HG03457 (cell line): ENCODE data around the gene IGSF21.

ENCODE experiments used
- ATAC-seq: cut with Tn5 transposase; IDR thresholded peaks from one replicate; pipeline ENCODE4 v1.9.1; 2021; ENCODE audit warnings: moderate number of reproducible peaks; ENCODE audit not compliant: unreplicated experiment

Gene IGSF21

DNA sequence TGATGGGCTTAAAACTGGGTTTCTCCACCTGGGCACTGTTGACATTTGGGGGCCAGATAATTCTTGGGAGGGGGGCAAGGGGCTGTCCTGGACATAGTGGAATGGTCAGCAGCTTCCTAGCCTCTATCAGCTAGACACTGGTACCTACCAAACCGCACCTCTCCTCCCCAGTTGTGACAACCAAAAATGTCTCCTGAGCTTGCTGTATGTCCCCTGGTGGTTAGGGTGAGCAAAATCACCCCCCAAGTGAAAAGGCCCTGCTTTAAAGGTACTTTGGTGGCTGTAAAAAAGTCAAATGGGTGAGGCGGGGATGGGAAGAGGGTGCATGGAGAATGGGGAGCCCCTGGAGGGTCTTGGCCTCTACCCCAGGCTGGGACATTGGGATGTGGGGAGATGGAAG is 182.0 kb downstream of the IGSF21 start:
- ATAC-seq = no peak

DNA sequence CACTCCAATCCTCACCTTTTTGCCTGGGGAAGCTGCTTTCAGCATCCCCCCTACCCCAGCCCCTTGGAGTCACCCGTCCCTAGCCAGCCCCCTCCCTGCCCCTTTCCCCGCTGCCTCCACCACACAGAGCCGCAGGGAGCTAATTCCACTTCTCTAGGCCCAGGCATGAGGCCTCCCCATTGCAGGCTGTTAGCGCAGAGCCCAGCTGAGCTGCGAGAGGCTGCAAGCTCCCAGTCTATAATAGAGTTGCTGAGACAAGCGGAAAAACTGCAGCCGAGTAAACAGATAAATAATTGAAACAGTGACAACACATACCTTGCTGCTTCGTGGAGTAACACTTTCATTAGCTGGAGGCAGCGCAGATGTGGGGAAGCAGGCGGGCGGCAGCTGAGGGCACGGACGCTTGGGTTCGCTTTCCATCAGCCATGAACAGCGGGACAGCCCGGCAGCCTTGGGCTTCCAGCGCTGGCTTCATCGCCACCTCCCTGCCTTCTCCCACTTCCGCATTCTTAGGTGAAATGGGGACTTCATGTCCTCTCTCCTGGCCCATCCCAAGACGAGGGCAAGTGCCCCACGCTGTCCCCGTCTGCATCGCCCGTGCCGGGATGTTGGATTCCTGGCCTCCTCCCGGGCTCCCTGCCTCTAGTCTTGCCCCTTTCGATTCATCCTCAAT is 183.3 kb downstream of the IGSF21 start:
- no peak for ATAC-seq

DNA sequence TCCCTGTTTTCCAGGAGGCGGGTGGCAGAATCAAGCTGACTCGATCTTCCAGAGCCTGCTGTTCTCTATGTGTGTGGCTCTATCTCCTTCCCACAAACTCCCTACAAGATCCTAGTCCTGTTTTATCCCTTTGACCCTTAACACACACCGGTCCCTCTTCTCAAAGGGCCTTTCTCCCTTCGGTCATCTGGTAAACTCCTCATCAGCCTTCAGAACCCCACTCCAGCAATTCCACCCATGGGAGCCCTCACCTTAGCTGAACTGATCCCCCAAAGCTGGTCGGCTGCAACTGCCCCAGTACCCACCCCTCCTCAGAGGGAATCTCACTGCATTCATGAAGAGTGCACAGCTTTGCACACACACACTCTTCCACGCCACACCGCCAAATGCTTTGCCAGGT is 184.9 kb downstream of the IGSF21 start:
- ATAC-seq = no peak

DNA sequence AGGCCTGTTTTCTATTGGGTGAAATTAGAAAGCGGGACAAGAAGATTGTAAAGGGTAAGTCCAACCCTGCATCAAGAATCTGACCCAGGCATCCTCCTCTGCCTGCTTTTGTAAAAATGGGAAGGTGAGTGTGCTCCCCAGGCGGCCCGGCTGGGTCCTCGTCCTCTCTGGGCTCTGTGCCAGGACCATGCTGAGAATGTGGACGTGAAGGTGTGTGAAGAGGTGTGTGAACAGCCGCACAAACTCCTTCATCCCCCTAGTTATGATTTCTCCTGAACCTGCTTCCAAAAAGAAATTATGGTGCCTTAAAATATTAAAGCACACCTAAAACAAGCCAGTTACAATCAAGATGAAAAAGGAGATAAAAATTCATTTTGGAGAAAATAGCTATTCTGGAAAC is 185.7 kb downstream of the IGSF21 start:
- no peak for ATAC-seq

DNA sequence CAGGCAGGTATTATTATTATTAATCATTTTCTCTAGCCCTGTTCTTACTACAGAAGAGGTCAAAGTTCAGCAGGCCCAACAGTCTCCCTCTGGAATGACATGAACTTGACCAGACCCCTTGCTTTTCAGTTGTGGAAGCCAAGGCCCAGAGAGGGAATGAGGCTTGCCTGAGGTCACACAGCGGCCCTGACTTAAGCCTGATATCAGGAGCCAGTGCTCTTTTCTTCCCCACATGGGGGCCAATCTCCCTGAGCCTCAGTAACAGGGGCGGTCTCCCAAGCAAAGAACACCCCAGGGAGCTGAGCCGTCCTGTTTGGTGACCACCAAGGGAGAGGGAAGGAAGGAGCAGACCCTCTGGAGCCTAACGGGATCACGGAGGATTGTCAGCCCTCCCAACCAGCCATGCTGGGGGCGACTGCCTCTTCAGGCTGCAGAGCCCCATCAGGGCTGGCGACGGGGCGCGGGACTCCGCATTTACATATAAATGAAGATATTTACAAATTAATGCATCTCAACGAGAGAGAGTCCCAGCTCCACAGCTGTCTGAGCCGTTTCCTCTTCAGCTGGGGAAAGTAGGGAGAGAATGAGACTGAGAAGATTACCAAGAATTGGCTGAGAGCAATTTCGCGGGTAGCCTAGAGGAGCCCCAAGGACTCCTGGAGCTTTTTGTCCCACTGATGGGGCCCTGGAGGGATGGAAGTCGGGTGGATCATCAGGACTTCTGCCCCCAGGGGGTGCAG is 187.0 kb downstream of the IGSF21 start:
- ATAC-seq = no peak

DNA sequence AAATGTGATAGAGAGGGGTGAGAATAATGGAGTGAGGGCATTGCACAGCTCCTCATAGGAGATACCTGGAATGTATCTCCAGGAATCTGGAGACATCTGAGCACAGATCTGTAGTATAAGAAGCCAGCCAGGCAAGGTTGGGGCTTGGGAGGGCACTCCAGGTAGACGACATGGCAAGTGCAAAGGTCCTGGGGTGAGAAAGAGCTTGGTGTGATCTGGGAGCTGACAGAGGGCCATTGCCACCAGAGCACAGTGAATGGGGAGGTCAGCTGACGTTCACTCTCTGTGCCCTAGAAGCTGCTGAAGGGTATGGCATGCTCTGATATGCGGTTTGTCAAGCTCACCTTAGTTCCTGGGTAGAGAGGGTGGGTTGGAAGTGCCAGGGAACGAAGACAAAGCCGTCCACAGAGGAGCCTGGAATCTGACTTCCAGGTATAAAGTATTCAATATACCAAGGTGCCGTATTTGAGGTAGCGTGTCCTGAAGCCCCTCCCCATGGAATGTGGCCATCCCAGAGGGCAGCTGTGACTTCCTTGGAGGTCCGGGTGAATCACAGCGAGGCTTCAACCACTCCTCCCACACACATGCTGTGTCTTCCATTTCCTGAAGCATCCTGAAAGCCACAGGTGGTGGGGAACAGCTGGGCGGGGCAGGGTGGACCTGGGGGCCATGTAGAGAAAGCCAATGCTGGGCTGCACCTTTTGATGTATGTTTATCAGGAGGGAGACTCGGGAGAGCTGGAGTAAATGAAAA is 190.5 kb downstream of the IGSF21 start:
- no peak for ATAC-seq

DNA sequence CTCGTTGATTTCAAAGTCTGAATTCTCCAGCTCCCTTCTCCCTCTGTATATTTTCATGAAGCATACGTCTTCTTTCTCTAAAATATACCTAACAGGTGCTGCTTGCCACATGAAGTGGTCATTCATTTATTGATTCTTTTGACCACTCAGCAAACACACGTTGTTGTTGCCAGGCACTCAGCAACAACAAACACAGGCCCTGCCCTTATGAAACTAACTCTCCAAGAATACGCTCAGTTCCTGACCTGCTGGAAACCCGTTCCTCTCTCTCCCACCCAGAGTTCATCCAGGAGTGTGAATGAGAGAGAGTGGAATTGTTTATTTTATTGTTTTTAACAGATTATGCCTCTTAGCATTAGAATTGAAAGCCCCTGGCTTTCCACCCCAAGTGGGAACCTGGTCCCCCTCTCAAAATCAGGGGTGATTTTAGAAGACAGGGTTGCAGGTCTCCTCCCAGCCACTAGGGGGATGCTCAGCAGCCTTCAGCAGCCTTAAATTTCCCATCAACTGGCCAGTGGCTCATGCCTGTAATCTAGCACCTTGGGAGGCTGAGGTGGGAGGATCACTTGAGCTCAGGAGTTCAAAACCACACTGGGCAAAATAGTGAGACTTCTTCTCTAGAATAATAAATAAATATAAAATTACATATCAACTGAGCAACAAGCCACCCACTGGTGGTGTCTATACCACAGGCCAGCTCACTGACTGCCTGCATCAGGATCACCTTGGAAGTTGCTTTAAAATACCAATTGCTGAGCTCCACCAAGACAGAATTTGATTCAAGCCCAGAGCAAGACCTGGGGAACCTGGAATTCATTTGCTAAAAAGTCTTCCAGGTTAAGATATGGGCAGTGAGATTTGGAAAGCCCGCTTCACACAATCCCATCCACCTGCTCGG is 192.1 kb downstream of the IGSF21 start:
- ATAC-seq = no peak

DNA sequence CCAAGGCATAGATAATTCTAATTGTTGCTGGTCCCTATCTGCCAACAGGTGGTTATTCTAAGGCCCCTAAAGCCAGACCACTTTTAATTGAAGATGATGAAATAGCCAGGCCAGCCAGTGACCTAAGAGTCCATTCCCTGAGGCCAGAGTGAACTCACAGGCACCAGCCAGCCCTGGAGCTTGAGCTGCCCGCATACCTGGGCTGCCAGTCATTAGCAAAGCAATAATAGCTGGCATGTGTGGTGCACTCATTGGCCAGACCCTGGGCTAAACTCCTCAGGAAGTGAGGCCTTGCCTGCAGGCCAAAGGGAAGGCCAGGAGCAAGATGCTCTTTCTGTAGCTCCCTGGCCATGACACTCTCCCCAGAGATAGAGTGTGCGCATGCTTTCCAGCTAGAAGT is 192.8 kb downstream of the IGSF21 start:
- no peak for ATAC-seq

DNA sequence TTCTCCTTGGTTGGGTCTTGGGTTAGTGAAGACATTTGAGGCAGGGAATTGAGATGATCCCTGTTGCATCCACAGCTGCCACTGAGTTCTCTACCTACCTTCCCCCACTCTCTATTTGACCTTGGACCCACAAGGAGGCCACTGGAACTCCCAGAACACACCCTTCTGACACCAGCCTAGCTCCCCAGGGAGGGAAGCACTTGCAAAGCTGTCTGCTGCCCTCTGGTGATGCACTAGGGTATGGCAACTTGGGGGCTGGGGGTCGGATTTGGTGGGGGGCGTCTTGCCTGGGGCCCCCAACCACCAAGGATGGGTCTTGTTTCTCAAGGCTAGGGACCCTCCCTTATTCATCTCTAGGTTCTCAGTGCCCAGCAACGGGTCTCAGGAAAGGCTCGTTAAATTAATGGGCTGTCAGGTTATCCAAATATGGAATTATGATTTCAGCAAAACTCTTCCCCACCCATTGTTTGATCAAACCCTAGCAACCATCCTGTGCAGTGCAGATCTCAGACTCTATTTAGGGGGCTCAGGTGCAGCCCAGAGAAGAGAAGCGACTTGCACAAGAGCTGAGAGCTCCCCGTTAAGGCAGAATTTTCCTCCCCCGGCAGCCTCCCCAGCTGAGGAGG is 195.3 kb downstream of the IGSF21 start:
- no peak for ATAC-seq

DNA sequence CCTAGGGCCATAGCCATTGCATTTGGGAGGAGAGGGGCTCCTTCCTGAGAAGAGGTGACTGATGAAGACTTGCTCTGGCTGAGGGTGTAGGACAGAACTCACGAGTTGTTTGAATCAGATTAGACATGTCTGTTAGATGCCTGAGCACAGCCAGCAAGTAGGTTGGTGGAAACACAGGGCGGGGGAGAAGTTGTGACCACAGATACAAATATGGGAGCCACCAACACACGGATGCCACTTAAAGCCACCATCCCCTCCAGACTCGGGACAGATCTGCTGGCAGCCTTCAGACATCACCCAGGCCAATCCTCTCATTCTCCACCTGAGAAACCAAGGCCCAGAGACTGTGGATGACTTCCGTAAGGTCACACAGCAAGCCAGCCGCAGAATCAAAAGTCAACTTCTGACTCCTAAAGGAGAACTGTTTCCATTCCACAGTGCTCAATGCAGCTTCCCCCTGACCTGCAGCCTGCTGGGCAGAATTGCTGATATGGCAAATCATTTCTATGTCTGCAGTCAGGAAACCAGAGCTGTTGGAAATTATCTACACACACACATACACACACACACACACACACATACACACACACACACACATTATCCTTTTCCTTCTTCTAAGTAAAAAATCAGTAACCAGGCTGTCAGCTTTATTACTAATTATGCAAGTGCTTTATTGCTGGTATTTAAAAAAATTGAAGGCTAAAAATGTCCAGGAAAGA is 196.7 kb downstream of the IGSF21 start:
- no peak for ATAC-seq

DNA sequence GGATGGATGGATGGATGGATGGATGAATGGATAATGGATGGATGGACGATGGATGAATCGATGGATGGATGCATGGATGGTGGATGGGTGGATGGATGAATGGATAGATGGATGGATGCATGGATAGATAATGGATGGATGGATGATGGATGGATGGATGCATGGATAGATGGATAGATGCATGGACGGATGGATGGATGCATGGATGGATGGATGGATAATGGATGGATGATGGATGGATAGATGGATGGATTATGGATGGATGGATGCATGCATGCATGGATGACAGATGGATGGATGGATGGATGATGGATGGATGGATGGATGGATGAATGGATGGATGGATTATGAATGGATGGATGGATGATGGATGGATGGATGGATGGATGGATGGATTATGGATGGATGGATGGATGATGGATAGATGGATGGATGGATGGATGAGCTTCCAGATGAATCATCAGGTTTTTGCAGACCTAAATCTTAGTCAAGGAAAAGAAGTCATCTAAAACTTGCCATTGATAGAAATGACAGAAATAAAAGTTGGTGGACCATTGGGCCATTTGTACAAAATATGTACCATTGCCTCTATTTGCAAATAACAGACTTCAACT is 197.7 kb downstream of the IGSF21 start:
- ATAC-seq = no peak

DNA sequence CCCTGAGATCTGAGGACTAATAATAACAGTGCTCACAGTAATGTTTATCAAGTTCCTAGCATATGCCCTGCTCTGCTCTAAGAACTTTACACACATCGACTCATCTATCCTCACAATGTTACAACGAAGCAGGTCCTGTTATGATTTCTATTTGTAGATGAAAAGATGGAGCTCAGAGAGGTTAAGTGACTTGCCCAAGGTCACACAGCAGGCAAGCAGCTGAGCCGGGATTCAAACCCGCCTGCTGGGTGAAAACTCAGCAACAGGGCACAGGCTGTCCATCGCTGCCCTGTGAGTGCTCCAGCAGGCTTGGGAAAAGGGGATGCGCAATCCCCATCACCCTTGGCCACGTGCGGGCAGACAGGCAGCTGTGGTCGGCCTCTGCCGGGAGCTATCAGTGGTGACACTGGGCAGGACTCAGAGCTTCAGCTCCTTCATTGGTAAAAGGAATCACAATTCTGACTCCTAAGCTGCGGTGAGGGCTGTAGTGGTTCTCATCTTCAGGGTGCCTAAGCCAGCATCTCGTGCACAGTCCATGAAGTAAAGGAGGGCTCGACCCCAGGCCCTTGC is 199.8 kb downstream of the IGSF21 start:
- ATAC-seq = no peak

DNA sequence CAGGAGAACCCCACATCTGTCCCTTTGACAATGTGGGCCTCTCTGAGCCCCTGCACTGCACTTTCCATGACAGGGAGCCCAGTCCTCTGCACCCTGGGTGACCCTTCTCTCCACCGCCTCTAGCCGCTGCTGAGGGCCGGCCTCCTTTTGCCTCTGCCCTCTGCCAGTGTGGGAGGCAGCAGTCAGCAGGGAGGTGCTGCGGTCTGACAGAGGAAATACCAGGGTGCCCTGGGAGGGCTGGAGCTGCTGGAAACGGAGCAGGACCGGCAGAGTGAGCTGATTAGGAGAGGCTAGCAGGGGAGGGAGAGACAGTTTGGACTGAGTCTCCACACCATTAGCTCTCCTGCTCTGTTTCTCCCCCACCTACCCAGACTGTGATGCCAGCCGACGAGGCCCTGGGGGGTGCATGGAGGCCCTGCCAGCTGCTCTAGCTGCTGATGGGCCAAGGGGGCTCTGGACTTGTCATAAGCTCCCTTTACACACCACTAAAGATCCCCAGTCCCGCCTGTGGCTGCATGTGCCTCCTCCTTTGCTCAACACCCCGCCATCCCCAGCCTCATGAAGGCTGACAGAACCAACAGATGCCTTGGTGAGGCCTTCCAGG is 202.1 kb downstream of the IGSF21 start:
- no peak for ATAC-seq

DNA sequence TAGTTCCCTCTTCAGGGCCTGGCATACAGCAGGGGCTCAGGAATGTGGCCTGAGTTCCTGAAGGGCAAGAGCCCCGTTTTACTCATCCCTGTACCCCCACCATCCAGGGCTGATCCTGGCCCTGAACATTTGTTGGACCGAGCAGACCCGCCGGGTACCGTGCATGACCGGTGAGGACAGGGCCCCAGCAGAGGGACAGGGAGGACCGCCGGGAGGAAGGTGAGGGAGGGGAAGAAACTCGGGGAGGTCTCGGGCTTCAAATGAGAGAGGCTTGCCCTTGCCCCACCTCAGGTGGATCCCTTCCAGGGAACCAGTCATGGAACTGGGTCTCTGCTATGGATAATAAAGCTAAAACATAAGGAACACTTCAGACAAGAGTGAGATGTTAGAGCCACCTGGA is 205.4 kb downstream of the IGSF21 start:
- no peak for ATAC-seq

DNA sequence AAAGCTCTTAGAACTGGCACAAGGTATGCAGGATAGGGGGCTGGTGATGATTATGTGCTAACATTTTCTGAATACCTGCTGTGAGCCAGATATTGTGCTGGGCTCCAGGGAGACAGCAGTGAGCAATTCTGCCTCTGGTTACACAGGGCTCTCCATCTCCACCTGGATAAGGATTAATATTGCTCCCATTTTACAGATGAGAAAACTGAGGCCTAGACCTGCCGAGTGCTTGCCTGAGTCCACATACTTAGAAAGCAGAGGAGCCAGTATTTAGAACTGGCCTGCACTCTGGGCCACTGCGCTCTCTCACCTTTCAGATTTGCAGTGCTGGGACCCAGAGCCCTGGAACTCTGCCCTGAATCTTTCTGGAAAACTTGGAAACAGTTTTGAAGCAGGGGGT is 205.9 kb downstream of the IGSF21 start:
- ATAC-seq = no peak

DNA sequence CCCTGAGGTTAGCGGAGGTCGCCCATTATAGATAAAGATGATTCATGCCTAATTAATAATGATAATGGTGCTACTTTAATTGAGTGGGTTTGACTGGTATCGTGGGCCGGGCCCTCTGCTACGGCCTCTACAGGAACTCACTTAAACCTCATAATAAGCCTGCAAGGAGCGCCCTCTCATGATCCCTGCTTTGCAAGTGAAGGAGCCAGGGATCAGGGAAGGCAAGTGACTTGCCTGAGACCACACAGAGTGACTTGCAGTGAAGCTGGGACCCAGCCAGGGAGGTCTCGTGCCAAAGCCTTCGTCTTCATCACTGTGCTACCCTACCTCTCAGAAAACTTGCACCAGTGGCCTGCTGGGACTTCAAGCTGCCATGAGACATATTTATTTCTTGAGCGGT is 206.8 kb downstream of the IGSF21 start:
- ATAC-seq = no peak

DNA sequence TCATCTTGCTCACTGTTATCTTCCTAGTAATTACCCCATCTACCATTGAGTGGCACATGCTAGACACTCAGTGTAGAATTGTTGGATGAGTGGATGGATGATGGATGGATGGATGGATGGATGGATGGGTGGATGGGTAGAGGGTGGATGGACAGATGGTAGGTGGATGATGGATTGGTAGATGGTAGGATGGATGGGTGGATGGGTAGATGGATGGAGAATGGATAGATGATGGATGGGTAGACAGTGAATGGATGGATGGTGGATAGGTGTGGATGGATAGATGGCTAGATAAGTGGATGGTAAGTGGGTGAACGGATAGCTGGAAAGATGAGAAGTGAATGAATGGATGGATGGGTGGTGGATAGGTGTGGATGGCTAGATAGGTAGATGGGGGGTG is 207.9 kb downstream of the IGSF21 start:
- ATAC-seq = no peak

DNA sequence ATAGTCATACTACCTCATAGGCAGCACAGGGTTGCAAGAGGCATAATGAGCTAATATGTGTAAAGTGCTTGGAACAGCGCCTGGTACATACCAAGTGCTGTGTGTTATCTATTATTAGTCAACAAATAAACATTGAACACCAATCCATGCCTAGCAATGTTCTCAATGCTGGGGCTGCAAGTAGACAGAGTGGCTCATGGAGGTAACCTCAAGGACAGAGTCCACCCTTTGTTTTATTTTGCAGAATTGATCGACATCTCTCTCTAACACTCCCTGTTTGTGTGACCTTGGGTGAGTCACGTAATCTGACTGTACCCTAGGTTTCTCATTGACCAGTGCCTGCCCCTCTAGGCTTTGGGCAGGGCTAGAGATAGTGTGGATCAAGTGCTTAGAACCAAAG is 209.2 kb downstream of the IGSF21 start:
- no peak for ATAC-seq

DNA sequence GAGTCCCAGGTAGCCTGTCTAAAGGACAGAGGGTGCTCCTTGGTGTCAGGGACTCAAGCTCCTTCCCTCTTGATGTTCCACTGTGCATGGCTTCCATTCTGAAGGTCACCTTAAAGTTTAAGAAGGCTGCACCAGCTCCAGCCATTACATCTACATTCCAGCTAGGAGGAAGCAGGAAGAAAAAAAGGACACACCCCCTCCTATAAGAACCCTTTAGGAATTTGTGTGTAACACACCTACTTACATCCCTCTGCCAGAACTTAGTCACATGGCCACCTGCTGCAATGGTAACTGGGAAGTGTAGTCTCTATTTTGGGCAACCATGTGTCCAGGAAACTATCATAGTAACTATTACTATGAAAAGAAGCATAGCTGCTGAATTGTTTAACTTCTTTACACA is 211.5 kb downstream of the IGSF21 start:
- ATAC-seq = no peak
